AML-193 (cell line): ENCODE data around the gene NDST1.

Experiments used
- DNase-seq, 2 experiments: peaks; one replicate each; lab custom pipeline; 2025; lab: John Stamatoyannopoulos, UW

Gene NDST1

DNA sequence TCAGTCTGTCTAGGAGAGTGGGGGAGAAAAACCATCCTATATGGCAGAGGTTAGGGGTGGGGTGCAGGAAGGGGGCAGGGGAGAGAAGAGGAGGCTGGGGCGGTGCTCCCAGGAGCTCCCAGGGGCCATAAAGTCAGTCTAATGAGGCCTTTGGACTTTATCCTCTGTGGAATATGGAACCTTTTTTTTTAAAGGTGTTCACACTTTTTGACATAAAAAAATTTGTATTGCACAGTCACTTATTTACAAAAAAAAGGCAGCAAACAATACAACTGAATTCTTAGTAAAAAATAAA, 80.6 kb downstream of the NDST1 start:
- no peak for DNase-seq

DNA sequence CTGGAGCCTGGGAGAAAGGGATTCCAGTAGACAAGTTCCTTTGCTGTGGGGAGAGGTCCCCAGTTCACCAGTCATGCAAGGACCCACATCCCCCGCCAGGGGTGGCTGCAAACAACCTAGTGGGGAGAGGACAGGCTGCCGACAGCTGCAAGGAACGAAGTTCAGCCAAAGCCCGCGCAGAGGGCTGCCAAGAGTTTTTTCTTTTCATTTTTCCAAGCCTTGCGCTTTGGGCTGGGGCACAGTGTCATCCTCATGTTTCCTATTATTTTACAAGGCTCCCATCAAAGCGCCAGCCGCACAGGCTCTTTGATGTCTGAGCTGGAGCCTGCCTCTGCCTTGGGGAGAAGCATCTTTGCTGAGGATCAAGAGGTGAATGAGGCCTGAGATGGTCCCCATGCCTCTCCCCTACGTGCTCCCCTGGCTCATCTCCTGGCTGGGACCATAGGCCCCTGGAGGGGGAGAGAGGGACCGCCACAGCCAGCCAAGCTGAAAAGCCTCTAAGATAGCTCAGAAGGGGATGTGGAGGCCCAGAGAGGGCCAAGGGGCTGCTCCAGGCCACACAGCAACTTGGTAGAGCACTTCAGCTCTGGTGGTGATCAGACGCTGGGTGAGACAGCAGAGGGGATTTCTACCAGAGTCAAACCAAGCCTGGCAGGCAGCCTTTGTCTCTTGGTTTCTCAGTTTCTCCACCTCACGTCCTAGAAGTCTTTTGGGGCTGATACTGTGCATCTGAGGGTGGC, 82.1 kb downstream of the NDST1 start:
- no peak for DNase-seq

DNA sequence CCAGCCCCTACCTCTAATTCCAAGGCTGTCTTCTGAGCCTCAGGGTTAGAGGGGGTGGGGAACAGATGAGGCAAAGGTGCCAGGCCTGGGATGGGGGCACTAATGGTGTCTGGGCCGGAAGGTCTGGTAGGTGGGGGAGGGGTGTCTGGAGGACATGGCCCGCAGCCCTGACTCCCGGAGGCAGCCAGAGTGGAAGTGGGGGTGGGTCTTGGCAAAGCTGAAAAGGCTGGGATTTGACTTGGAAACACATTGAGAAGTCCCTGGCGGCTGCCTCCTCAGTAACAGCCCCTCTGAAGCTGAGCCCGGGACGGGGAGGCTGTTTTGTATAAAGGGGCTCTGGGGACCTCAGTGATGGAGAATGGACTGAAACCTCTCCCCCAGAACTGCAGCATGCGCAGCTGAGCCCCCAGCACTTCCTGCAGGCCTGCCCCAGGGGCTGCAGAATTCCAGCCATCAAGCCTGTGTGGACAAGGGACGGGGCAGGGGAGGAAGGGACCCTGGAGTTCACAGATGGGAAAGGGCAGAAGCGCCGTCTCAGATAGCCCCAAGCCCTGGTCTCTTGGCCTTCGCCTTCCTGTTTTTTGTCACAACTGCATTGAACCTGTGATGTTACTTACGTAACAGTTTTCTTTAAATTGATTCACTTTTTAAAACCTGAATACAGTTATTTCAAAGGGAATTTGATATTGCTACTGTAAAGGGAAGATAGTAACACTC, 83.2 kb downstream of the NDST1 start:
- no peak for DNase-seq

DNA sequence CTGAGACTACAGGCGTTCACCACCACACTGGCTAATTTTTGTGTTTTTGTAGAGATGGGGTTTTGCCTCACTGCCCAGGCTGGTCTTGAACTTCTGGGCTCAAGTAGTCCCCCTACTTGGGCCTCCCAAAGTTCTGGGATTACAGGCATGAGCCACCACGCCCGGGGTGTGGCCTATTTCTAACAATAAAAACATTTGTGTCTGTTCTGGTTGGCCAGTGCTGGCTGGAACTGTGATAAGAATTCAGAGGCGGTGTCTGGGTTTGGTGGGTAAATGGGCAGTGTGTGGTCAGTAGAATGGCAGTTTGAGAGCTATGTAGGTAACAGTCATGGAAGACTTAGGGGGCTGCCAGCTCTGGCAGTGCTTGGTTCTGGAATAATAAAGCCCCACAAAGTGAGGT, 85.7 kb downstream of the NDST1 start:
- DNase-seq = no peak

DNA sequence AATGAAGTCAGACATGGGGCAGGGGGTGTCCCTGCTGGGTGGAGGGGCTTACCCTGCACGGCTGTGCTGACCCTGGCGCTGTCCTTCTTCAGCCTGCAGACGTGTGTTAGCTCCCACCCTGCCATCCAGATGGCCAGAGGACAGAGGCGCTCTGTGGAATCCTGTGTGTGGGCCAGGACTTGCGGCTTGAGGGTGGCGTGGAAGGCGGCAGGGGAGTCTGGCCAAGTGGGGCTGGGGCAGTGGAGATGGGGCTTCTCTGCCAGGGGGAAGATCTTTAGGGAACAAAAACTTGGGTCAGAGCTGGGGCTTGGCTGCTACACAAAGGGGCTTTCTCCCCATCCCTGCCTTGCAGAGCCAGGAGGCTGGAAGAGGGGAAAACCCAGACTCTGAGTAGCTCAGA, 86.1 kb downstream of the NDST1 start:
- no peak for DNase-seq

DNA sequence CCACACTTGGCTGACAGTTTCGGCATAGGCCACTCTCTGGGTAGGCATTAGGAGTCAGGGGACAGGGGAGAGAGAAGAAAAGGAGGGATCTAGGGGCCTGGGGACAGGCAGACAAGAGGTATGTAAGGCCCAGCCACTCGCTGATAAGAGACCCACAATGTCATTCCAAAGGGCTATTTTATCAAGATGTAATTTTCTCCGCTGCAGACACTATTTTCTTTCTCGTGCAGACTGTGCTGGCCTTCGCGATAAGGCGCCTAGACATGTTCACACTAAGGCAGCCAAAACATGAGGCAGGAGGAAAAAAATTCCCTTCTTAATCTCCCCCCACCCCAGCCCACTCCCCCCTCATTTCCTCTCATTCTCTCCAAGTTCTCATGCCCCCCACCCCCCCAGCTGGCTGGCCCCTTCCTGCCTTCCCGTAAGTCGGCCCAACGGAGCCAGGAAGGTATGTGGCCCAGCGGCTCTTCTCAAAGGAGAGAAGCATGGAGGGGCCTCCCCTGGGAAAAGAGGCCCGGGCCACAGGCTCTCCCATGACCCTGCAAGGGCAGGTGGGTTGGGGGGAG, 87.6 kb downstream of the NDST1 start:
- no peak for DNase-seq

DNA sequence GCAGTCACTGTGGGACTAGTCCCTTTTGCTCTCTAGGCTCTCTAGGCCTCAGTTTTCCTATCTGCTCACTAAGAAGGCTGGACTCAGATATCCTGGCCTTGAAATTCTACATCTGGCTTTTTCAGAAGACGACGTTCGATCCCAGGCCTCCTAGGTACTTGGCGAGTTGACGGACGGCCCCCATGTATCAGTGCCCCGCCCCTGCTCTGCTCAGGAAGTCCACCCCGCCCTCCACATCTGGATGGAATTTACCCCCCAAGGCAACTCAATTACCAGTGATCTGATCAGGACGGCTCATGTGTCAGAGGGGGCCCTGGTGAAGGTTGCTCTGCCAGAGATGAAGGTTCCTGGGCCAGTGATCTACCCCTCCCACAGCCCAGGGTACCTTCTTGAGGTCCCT, 88.4 kb downstream of the NDST1 start:
- DNase-seq = no peak

DNA sequence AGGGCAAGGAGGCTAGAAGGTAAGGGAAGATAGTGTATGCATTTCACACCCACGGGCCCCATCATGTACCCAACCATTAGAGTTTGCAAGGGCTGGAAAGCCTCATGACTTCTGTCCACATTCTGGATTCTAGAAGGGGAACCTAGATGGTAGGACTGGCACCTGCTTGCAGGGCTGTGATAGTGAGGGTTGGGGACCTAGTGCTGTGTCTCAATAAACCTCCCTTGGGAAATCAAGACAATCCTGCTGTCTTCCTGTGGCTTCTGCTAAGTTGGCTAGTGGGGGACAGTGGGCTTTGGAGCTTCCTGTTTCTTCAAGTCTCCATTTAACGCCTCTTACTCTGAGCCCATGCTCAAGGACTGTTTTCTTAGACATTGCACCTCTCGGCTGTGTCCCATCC, 88.9 kb downstream of the NDST1 start:
- no peak for DNase-seq

DNA sequence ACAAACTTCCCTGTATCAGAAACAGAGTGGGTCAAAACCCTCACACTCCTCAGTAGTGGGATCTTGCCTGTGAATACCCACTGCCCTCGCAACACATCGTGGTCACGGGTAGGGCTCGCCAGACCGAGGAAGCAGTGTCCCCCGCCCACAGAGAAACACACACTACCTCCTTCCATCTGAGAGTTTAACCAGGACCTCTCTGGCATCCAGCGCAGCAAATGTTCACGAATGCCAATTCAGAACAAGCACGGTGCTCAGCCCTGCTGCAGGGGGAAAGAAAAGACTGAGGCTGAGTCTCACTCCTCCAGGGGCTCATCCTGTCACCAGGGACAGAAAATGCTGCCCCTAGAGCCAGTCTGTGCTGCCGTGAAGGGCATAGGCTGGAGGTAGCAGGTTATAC, 90.1 kb downstream of the NDST1 start:
- no peak for DNase-seq

DNA sequence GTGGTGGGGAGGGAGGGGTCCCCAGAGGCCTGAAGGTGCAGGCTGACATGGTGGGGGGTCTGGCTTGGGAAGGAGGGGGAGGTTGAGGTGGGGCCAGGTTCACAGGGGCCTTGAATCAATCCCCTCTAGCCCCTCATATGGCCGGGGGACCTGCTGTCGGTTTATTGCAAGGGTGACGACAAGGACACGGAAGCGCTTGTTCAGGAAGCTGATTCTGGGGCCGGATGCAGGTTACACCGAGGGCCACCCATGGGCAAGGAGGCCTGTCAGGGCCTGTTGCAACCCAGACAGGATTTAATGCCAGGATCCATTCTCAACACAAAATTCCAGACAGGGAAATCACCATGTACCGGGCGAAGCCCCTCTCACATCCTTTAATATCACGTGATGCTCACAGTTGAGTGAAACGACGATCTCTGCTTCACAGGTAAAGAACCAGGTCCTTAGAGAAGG, 90.9 kb downstream of the NDST1 start:
- DNase-seq = no peak

DNA sequence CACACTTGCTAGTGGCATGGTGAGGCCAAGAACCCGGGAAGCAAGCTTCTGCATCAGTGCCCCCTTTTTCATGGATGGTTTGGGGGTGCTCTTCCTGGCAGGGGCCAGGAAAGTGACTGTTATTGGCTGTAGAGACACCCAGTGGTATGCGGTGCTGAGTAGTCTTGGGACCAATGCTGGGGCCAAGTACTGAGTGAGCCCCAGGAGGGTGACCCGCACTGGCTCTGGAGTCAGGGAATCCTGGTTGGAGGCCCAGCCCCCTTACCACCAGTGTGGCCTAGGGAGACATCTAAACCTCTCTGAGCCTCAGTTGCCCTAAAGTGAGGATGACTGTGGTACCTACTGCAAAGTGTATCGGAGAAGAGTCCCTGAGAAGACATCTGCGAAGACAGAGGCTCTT, 91.3 kb downstream of the NDST1 start:
- no peak for DNase-seq

DNA sequence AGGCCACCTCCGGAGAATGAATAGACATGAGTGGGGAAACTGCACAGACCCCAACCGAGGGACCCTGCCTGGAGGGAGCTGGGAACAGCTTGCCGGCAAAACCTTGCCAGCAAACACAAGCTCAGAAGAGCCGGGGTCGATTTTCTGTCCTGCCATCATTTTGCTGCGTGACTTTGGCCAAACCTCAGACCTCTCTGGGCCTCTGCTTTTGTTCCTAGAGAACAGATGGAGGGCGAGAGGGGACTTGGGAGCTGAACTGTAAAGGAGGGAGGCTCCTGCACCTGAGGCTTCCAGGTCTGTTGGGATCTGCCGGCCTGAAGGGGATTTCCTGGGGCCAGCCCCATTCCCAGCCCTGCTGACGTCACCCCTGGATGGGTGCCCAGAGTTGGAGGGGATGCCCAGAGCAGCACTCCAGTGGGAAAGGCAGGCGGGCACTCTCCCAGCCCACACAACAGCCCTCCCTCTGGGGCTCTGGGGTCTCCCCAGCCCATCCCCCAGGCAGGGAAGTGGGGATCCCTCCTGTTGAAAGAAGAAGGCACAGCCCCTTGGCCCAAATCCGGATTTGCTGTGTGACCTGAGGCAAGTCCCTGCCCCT, 92.1 kb downstream of the NDST1 start:
- no peak for DNase-seq

DNA sequence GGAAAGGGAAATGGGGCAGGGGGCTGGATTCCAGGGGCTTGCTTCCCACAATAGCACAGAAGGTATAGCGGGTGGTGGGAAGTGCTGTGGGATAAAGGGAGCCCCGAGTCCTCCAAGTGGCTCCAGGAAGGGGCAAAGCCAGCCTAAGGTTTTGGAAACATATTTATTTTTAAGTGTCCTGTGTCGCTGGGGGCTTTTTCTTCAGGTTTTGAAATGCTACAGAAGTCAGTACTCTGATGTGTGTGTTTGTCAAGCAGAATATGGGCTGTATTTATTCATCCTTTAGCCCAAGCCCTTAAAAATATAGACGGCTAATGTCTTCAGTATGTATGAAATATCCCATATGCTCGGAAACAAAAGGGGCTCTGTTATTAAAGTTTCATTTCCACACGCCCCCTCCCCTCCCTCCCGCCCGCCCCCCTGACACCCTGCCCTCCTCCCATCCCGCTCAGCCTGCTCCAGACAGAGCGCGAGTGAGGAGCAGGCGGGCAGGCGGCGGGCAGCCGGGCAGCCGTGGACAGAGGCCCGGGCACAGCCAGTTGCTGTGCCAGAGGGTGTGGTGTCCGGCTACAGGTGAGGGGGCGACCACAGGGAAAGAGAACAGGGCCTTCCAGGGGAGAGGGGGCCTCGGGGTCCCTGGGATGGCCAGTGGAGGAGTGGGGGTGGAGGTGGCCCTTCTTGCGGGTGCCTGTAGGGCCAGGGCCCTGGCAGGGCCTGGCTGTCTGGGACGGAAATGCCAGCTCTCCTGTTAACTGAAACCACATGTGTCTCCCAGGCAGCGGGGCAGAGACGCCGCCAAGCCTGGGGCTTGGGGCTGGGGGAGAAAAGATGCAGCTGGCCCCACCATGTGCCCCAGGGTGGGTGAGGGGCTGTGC, 92.9 kb downstream of the NDST1 start:
- no peak for DNase-seq

DNA sequence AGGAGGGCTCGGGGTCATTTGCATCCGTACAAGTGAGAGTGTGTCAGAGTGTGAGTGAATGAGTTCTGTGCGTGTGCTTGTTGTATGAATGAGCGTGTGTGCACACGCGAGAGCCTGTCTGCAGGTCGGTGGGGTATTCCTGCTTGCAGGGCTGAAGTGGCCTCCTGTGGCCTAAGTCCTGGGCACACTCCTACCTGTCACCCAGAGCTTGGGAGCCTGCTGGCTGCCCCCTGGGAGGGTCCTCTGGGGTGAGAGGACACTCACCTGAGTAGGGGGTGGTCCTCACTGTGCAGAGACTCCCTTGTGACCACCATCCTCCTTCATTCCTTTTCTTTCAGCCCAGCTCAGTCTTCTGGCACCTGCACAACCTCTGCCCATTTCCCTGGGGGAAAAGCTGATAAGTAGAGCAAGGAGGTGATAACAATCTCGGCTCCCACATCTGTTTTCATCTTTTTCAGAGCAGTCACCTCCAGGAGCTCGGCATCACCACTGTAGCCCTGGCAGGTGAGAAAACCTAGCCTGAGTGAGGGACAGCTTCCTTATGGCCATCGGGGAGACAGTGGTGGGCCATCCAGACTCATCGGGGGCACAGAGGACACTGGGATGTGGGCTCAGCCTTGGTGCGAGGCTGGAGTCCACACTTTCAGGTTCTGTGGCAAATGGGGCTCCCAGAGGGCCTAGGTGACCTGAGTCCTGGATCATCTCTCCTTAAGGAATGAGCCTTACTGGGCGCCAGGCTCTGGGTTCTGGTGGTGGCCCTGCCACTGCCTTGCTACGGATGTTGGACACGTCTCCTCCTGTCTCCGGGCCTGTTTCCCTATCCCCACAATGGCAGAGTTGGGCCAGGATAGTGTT, 93.8 kb downstream of the NDST1 start:
- DNase-seq = no peak

DNA sequence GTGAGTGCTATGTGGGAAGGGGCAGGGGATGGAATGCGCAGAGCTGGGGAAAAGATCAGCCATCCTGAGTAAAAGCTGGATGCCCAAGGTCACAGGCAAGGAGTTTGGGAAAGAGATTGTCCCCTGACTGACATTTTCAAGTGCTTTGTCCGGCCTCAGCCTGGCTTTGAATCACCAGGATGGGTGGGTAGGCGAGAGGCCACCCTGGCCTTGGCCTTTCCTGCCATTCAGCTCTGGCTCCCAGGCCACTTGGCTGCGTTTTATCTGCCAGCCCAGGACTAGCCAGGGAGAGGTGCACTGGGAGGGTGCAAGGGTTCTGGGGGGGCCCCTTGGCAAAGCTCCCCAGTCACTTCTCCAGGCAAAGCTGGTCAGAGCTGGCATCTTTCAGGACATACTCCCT, 95.1 kb downstream of the NDST1 start:
- no peak for DNase-seq

DNA sequence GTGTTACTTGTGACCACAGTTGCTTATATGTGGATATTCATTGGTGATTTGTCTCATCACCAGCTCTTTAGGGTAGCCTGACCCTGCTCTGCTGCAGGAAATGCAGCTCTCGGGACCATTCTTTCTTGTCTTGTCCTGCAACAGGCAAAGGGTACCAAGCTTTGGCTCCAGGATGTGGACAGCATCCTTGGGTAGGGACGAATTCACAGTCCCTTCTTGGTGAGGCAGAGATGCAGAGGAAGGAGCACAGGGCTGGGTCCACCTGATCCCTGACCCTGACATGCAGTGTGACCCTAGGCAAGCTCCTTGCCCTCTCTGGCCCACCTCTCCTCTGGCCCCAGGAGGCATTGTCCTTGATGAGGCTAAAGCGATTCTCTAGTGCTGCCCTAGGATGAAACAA, 95.6 kb downstream of the NDST1 start:
- DNase-seq = no peak

DNA sequence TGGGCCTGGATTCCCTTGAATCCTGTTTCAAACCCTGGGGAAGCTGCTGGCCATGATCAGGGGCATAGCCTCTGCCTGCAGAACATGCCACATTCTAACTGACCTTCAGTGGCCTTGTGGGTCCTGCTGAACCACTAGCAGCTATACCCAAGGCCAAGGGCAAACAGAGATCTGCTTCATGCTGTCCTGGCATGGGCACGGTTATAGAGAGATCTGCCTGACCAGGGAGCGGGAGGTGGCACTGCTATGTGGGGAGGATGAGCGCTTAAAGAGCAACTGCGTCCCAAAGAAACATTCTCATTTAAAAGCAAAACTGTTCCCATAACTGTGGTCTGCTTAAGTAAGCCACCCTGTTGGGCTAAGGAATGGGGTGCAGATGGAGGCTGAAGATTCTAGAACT, 96.1 kb downstream of the NDST1 start:
- no peak for DNase-seq

DNA sequence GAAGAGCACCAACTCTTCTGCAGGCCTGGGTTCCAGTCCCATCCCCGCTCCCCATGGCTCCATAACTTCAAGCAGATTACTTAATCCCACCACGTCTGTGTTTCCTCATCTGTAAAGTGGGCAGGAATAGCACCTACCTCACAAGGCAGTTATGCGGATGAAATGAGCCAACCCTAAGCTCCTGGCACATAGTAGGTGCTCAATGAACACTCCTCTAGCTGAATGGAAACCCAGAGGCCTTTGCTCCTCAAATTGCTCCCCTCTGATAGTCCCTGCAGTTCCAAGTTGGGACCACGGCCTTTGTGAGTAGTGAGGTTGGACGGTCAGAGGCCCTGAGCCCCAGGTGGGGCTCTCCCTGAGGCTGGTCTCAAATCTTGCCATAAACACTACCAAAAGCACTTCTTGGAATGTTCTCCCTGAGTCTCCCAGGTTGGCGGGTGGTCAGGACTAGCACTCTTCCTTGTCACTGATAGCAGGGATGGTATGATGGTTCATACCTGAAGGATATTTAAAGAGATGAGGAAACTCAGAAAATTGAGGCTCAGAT, 97.0 kb downstream of the NDST1 start:
- DNase-seq = no peak

DNA sequence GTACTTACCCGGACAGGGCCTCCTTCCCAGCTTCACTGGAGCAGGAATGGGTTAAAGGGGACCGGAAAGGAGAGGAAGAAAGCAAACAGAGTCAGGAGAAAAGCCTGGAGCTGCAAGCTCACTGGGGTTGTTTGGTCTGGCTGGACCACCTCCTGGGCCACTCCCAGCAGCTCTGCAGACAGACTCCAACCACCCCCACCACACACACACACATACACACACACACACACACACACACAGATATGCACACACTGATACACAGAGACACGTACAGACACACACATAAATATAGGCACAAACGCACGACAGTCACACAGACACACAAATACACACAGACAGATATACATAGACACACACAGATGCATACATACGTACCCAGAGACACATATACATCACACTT, 97.6 kb downstream of the NDST1 start:
- DNase-seq = no peak

DNA sequence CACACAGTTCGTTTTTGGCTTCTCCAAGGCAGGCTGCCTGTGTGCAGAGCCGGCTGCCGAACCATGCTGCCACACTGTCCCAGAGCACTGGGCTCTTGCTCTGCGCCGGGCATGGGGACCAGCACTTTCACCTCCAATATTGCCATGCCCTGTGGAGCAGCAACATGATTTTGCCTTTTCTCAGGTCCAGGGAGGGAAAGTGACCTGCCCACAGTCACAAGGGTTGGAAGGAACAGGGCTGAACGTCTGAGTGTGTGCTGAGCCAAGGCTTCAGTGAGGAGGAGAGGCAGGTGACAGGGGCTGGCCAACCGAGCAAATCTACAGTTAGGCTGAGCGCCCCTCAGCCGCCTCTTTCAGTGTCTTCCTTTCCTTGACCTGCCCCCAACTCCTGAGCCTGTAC, 98.5 kb downstream of the NDST1 start:
- DNase-seq = no peak

DNA sequence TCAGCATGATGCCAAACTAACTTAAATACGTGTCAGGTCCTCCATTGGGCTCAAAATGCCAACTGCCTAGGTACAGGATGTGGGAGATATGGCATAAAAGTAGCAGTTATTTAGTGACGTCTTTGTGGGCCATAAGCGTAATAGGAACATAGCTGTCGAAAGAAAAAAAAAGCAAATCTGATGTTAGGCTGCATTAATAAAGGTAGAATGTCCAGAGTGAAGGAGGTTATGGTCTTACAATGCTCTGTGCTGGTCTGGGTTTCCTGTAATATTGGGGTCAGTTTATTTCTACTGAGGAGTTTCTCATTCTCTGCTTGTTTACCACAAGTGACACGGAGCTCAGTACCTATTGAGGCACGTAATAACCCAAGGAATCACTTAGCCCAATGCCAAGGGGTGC, 99.2 kb downstream of the NDST1 start:
- DNase-seq = no peak
